GM18507 (cell line): ENCODE results near the gene EXD3.

Experiments
- DNase-seq: peaks from one replicate; pipeline ENCODE4 v3.0.0; 2011; ENCODE audit warnings: low read depth; ENCODE audit not compliant: insufficient read length; ENCODE audit errors: extremely low spot score
- FAIRE-seq: peaks from 2 replicates; lab custom pipeline; 2011; peaks lifted over from hg19 to GRCh38; lab: Jason Lieb, UNC

Gene EXD3

GRCh38 chr9:137398561-137399468 lies 24.1 kb downstream of the EXD3 start:
- DNase-seq (no peak), FAIRE-seq (no peak)

GRCh38 chr9:137397675-137398423 lies 25.1 kb downstream of the EXD3 start:
- no peak for FAIRE-seq

GRCh38 chr9:137396634-137397367 lies 26.2 kb downstream of the EXD3 start:
- FAIRE-seq (no peak), DNase-seq (no peak)

More at GRCh38 chr9:137397675-137398423, 25.1 kb downstream of the EXD3 start:
- no peak for DNase-seq

GRCh38 chr9:137396227-137396626 lies 26.7 kb downstream of the EXD3 start:
- DNase-seq (no peak), FAIRE-seq (no peak)

- no peak for FAIRE-seq
- no peak for DNase-seq
Observed at GRCh38 chr9:137395666-137396010, 27.3 kb downstream of the EXD3 start.

GRCh38 chr9:137394866-137395665 lies 27.9 kb downstream of the EXD3 start:
- FAIRE-seq (no peak), DNase-seq (no peak)

- FAIRE-seq (no peak), DNase-seq (no peak)
Observed at GRCh38 chr9:137393176-137394150, 29.5 kb downstream of the EXD3 start.

GRCh38 chr9:137392232-137393007 lies 30.5 kb downstream of the EXD3 start:
- DNase-seq (no peak), FAIRE-seq (no peak)

GRCh38 chr9:137391411-137391754 lies 31.6 kb downstream of the EXD3 start:
- DNase-seq: no peak
- no peak for FAIRE-seq

GRCh38 chr9:137390553-137391410 lies 32.2 kb downstream of the EXD3 start:
- DNase-seq (no peak), FAIRE-seq (no peak)

GRCh38 chr9:137389428-137389746 lies 33.6 kb downstream of the EXD3 start:
- FAIRE-seq (no peak), DNase-seq (no peak)

GRCh38 chr9:137388589-137389427 lies 34.2 kb downstream of the EXD3 start:
- FAIRE-seq: no peak

GRCh38 chr9:137387891-137388560 lies 34.9 kb downstream of the EXD3 start:
- DNase-seq (no peak), FAIRE-seq (no peak)

More at GRCh38 chr9:137388589-137389427, 34.2 kb downstream of the EXD3 start:
- DNase-seq: no peak

GRCh38 chr9:137387114-137387890 lies 35.7 kb downstream of the EXD3 start:
- DNase-seq: no peak
- FAIRE-seq: no peak
